HG03060 (cell line): ENCODE measurements around the gene CPNE1.
"Not testable (repeated sequence)": the region's sequence is repeated elsewhere in the genome, so short reads cannot be mapped to it uniquely, and the experiment has no call there.

Experiments
- ATAC-seq: cut with Tn5 transposase; IDR thresholded peaks from one replicate; pipeline ENCODE4 v1.9.1; 2021; ENCODE audit warnings: low read depth, moderate number of reproducible peaks; ENCODE audit not compliant: unreplicated experiment

The CPNE1 gene

DNA sequence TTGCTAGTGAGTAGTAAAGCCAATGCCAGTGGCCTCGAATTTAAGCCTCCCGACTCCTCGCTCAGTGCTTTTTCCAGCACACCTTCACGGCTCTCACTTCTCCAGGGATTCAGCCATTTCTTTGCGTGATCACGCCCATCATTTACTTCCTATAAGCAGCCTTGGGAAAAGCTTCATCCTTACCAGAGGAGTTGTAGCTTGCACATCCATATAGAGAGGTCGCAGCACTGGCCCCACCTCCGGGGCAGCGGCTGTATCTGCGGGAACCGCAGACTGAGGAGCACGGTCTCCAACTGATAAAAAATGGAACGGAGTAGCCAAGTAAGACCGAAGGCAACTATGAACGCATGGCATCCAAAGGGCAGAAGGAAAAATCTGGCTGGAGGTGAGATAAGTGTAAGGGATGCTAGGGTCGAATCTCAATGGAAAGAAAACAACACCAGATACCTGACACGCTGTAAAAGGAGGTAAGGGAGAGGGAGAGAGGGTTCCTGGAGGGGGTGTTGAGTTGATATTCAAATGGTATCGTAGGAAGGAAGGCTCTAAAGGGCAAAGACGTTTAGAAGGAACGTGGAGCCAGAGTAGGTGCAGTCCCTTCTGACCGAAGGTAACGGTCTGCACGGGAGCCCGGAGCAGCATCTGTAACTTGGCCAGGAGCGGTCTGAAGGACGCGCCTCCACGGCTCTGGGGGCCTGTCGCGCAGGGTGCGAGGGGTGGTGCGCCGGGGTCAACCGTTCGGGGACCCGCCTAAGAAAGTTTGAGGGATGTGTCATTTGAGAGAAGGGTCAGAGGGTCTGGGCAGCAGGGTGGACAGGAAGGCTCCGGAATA lies 33.8 kb upstream of the CPNE1 start:
- no peak for ATAC-seq

DNA sequence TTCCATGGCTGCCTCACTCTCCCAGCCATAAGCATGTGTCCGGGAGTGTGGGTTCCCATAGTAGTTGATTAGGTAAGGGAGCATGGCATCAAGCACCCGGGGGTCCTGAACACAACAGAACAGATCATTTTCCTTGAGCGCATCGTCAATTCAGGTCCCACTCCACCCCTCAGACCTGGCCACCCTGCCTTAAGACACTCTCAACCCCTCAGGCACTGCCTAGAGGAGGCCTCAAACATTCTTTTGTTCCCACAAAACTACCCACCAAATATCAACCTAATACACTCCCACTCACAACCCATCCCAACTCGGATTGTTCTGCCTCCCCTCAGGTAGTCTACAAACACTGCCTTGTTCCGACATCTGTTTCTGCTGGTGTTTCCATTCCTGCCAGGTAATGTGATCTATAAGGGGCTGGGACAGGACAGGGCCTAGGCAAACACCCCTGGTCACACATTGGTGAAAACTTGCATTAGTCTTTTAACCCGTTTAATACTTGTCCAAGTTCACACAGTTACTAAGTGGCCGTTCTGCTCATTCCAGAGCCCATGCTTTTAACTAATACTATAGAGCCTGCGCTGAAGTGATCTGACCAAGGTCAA lies 33.1 kb upstream of the CPNE1 start:
- no peak for ATAC-seq

DNA sequence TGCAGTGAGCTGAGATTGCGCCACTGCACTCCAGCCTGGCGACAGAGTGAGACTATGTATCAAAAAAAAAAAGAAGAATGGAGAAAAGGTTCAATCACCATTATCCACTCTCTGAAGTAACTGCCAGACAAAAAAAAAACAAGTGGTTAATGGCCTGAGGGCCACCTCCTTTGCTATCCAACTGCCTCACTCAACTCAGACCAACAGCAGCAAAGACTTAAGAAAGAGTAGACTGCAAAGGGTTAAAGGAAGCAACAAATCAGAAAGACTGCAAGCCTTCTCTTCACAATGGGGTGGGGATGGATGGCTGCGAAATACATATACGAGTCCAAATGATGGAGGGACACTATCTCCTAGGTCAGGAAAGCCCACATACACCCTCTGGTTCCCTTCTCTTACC lies 31.3 kb upstream of the CPNE1 start:
- no peak for ATAC-seq

DNA sequence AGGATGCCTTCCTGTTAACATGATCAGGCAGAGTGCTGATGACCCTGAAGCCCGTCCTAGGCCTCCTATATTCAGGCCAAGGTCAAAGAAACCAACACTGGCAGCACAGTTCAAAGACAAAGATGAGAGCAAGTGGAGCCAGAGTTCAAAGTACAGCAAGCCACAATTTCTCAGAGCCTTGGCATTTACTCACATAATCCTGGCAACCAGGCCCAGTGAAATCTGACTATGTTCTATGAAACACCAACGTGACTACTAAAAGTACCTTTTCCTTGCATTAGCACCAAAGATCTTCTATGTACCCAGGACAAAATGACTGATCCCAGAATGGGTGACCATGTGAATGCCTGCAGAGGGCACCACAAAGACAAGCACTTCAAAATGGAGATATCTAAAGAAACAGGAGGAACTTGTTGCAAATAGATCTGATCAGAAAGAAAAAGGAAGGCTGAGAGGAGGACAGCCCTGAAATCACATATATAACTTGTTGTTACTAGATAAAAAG lies 30.6 kb upstream of the CPNE1 start:
- no peak for ATAC-seq

DNA sequence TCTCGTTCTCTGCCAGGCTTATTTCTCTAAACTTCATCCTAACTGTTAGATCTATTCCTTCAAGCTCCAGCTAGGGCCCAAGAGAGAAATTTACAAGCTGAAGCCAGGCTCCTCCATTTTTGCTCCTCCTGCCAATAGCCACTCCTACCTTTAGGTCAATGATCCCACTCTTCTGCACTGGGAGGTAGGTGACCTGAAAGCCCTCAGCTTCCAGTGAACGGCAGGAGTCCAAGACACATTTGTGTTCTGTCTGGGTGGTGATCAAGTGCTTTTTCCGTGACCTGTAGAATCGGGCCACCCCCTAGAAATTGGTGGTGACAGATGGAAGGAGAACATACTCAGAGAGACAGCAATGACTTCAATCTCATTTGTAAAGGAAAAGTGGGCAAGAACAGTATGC lies 25.6 kb upstream of the CPNE1 start:
- ATAC-seq = no peak

DNA sequence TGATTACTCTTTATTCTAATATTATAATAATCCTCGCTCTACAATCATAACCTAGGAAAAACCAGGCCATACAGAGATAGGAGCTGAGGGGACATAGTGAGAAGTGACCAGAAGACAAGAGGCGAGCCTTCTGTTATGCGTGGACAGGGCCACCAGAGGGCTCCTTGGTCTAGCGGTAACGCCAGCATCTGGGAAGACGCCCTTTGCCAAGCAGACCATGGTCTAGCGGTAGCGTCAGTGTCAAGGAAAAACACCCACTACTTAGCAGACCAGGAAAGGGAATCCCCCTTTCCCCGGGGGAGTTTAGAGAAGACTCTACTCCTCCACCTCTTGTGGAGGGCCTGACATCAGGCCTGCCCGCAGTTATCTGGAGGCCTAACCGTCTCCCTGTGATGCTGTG lies 22.2 kb upstream of the CPNE1 start:
- ATAC-seq = not testable (repeated sequence)

DNA sequence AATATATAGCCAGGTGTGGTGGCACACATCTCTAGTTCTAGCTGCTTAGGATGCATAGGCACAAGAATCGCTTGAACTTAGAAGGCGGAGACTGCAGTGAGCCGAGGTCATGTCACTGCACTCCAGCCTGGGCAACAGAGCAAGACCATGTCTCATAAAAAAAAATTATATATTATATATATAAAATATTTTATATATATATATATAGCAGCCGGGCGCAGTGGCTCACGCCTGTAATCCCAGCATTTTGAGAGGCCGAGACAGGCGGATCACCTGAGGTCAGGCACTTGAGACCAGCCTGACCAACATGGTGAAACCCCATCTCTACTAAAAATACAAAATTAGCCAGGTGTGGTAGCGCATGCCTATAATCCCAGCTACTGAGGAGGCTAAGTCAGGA lies 20.7 kb upstream of the CPNE1 start:
- ATAC-seq = not testable (repeated sequence)

DNA sequence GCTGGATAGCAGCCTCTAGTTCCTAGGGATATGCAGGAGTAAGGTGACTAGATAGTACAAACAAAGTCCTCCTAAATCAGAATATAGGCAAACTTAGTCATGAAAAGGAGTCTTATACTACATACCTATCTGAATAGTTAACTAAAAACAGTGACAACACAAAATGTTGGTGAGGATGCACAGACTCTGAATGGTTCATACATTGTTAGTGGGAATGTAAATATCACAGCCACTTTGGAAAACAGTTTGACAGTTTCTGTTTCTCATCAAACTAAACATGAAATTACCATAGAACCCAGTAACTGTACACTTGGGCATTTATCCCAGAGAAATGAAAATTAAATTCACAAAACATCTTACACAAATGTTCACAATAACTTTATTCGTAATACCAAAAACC lies 17.3 kb upstream of the CPNE1 start:
- ATAC-seq = no peak

DNA sequence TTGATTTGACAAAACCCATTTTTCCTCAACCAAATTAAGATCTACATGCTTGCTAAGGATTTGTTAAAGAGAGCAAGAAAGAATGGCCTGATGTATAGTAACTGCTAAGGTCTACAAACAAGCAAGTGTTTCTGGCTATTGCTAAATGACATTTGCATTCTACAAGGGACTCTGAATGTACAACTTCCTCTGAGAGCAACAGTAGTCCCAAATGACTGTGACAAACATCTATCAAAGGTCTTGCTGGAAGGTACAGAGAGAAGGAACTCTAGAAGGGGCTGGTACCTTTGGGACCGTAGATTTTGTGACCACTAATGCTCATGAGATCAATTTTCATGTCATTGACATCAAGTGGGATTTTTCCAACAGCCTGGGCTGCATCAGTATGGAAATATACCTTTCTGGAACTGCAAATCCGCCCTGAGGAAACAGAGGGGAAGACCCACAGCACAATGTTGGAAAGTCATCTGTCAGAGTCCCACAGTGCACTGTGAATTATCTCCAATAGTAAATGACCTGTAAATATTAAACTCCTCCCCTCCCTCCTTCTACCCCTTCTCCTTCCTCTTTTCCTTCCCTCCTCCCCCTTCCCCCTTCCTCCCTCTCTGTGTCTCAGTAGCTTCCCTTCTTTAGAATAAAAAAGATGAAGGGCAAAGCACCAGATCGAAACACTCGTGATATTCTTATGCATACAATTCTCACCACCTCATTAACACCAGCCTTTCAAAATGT lies 15.9 kb upstream of the CPNE1 start:
- ATAC-seq = no peak

DNA sequence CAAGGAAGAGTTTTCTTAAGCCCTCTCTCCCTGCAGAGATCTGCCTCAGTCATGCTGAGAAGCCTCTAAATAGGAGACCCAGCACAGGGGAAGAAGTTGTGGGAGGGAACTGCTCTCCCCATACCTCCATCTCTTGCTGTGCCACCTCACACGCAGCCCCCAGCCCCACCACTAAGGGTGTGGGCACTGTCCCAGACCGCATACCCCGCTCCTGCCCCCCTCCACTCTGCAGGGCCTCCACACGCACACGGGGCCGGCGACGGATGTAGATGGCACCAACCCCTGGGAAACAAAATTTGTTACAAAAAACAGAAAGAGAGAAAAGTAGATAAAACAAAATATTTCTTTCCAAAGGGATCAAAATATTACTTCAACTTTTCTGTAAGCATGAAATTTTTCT lies 10.2 kb upstream of the CPNE1 start:
- no peak for ATAC-seq

DNA sequence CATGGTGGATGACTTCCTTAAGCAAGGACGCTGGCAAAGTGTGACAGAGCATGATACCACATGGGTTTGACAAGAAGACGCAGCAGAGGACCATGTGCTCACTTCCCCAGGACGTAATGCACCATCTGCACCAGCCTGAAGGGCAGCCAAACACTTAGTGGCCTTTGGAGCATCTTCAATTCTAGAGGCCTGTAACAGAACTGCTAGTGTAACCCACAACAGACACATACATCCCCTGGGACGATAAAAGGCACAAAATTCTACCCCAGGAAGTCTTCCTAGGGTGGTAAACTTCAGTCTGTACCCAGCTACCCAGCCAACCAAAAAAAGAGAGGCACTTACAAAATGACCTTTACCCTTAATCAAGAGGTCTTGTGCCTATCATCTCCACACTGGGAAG lies 9.2 kb upstream of the CPNE1 start:
- ATAC-seq = no peak

DNA sequence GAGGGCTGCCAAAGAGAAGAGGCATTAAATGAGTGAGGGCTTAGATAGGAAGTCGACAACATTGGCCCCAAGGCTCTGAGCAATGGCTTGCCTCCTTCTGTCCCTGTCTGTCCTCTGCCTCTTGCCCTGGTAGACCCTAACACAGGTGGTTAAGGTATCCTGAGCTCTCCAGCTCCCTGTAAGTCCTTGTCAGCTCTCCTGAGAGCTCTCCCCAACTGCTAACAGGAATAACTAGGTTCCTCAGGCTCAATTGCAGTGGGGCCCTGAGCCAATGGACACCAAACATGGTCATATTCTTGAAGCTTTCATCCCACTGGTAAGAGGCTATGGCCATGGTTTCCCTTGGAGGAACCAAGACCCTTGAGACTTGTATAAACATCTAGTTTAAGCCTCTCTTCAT lies 5.0 kb upstream of the CPNE1 start:
- ATAC-seq = no peak

DNA sequence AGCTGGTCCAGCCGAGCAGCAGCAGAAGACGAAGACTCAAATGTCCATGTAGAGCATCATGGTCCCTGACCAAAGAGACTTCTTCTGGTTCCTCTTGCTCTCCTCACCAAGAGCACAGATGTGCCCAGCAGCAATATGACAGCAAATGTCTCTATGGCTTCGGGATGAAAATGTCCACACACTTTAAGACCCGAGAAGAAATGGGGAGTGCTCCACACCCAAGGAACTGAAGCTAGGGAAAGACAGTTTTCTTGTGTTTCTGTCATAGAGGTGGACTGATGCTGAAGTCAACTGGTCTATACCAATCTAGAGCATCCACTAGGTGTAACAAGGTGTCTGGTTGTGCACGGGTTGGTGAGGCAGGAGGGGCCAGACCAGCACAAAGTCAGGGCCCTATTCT lies 4.5 kb upstream of the CPNE1 start:
- ATAC-seq = no peak

DNA sequence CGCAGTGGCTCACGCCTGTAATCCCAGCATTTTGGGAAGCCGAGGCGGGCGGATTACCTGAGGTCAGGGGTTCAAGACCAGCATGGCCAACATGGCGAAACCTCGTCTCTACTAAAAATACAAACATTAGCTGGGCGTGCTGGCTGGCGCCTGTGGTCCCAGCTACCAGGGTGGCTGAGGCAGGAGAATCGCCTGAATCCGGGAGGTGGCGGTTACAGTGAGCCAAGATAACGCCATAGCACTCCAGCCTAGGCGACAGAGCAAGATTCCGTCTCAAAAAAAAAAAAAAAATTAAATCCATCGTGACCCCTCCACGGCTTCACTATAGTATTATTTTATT lies 1.2 kb upstream of the CPNE1 start:
- ATAC-seq = no peak

DNA sequence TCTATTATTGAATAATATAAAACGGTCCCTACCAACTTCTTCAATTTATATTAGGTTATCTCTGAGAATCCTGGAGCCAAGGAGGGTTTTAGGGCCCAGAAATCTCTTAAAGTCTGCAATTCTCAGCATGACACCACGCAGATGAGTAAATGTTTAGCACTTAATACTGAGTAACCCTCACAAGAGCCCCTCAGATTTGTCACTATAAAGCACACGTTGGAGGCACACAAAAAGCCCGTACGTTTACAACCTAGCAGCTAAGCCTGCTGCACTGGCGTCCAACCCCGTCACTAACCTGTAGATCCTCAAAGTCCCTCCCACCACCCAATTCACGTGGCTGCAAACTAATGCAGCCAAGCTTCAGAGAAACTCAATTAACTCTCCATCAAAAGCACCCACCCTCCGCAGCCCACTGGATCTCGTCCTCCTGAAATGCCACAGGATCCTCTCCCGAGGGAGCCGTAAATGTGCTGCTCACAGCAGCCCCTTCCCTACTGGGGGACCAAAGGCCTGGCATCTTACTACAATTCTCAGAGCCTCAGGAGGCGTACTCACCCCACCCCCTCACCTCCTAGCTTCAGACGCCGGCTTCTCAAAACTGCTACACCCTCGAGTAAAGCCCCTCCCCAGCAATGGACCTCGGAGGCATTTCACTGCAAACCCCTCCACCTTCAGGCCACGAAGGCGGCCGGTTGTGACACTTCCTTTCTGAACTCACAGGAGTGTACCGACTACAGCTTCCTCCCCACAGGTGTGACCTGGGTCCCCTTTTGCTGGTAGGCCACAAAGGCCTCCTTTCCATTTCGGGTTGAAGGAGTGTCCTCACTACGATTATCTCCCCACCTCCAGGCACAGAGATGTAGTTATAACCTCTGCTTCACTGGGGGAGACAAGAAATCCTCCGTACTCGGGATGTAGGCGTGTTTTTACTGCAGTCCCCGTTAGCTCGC lies 909 bp downstream of the CPNE1 start:
- ATAC-seq = no peak

DNA sequence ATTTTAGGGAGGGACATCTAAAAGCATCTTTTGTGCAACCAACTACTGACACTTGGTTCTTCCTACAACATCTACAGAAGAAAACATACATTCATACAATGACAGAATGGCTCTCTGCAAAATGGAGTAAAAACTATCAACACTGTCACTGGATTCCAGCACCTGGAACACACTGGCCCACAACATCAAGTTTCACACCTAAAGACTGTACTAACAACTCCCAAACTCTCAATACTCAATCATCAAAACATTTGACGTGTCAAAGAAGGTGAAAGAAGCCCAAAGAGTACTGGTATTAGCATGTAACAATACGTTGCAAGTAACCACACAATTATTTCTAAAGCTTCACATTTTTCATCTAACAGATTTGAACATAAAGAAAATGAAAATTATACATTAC lies 2.1 kb downstream of the CPNE1 start:
- no peak for ATAC-seq

DNA sequence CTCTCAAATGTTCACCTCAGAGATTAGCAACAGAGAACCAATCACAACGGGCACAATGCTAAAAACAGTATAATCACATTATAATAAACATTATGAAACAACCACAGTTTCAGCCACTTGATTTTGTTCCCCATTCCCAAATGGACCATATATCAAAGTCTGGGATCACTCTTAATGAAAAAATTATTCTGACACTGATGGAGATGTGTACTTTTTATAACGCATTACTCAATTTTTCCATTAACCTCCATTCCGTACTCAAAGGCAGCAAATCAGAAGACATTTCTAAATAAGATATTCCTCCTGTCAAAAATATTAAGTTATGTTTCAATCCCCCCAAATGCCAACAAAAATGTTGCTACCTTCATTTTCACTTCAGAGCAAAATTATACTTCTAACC lies 2.8 kb downstream of the CPNE1 start:
- no peak for ATAC-seq

DNA sequence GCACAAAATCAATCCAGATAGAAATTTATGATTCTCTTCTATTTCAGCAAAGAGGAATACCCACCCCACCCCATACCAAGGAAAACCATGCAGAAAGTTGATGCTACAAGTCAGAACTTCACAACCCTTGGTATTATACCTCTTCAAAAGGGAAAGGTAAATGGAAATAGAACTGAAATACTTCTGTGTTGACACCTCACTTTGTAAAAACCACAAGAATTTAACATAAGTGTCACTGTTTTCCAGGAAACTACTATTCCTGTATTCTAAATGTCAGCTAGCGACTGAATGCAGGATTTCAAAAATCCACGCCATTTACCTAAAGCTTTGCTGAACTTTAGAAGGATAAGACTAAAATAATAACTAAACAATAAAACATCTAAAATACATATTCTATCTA lies 3.6 kb downstream of the CPNE1 start:
- ATAC-seq = no peak

DNA sequence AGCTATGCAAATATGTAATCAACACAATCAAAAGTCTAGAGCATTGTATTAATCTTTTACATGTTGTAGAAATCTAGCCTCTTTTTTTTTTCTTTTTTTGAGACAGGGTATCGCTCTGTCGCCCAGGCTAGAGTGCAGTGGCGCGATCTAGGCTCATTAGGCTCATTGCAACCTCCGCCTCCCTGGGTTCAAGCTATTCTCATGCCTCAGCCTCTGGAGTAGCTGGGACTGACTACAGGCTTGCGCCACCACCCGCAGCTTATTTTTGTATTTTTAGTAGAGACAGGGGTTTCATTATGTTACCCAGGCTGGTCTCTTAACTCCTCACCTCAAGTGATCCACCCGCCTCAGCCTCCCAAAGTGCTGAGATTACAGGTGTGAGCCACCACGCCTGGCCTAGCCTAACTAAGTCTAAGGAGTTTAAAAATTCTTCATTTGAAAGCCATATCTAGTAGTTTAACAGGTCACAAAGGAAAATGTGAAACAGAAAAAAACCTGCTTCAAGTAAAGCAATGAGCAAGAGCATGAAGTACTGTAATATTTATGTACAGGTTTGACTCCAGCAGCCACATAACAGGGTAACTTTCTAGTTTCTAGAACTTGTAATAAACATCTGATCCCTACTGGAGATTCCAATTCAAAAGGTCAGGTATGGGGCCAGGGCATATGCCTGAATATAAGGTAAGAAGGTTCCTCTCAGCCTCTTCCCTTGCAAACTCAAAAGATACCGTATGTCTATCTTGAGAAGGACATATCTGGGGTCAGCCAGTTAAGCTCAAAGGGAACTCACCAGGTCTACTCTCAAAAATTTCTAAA lies 4.4 kb downstream of the CPNE1 start:
- no peak for ATAC-seq

DNA sequence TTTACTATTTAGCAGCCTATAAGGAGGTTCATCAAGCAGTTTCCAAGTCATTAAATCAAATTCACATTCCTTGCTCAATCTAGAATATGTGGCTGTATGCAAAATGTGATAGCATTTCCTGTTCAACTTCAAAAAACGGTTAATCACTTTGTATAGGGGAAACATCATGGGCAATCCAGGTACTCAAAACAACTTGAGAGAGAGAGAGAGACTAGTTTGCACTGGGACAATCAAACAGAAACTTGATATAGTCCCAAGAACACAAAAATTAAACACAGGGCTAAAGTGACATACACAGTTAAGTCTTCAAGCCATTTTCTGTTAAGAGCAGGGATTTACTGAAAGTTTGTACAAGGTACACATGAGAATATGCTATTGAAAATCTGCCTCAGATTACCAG lies 7.4 kb downstream of the CPNE1 start:
- ATAC-seq = no peak
